Prostate gland (tissue), 2 donors: ENCODE results near the gene PPP1R12C.

Experiments used
- CTCF ChIP-seq, 4 experiments: fragments of 200-600 bp in 2 of 4; fragments of 450-650 bp in 2 of 4; sonication (generic) in 2 of 4; IDR thresholded peaks; 1 replicate in 3 of 4; 2 replicates in 1 of 4; pipeline ENCODE4 v1.5.1; 2016 to 2019; ENCODE audit warnings: antibody characterized with exemption in 4 of 4, mild to moderate bottlenecking in 2 of 4, moderate library complexity in 2 of 4
- POLR2A ChIP-seq: fragments of 450-650 bp; IDR thresholded peaks from one replicate; pipeline ENCODE4 v1.6.1; 2016; ENCODE audit warnings: antibody characterized with exemption, mild to moderate bottlenecking

- no peak for TF ChIP-seq CTCF (IDR thresholded peaks at IDR 0.05)
- no peak for TF ChIP-seq POLR2A
Measured at GRCh38 chr19:55041627-55042343, 75.7 kb downstream of the PPP1R12C start.
